ENCODE measurements around the gene MBD5. TPM values are rescaled to one million over a fixed set of nuclear protein-coding genes. Genes with fewer than 3 reads are reported as not detected.

Gene MBD5
- total RNA-seq, 6 experiments from 2014 or later = 7.9 to 15.6 (median 11.9) TPM

- Histone ChIP-seq H3K36me3 (no peaks in the 10 kb centered on the region), H3K4me1 (no peaks in the 10 kb centered on the region), H3K27me3 (no peaks in the 10 kb centered on the region), H3K27ac (no peak overlapping the region), H3K9me3 (no peaks in the 10 kb centered on the region), H3K4me3 (no peak overlapping the region)
- ATAC-seq (no peak), DNase-seq (no peak)
- 93% methylated on average over 1 of the region's 1 CpG for WGBS (ENCODE audit: insufficient coverage, low coverage, low lambda C conversion rate, missing lambda C conversion rate)
- intact Hi-C loops (cut with DNase I) = no loop called here
- TF ChIP-seq CTCF (IDR thresholded peaks at IDR 0.05) = no peak
- no peak for TF ChIP-seq POLR2A (IDR thresholded peaks at IDR 0.05)
These were observed 145.1 kb downstream of the MBD5 start for GRCh38 chr2:148165975-148166374.

DNA sequence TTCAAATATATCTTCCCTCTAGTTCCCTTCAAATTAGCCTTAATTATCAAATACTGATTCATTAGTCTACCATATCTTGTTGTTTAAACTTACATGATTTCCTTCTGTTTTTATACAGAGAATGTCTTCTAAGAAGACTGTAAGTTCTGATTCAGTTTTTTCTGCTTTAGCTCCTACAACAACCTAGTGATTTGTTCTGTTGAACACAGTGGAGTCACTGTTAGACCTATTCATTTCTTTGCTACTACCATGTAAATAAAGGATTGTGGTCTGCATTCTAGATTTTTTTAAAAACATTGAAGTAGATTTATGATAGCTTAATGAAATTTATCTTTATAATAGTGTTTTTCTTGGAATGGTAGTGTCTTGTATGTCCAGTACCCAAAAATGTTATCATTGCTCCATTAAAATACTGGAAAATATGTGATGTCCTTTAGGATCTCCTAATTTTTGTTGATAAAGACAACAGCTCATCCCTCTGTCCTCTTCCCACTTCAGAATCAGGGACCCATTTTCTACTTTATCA lies 146.4 kb downstream of the MBD5 start:
- intact Hi-C loops (cut with DNase I) = no loop called here
- H3K4me1 ChIP-seq = no peaks in the 10 kb centered on the region
- H3K9me3 ChIP-seq = no peaks in the 10 kb centered on the region
- H3K27me3 ChIP-seq = no peaks in the 10 kb centered on the region
- no peak overlapping the region for H3K4me3 ChIP-seq
- TF ChIP-seq CTCF (IDR thresholded peaks at IDR 0.05) = no peak
- no peak for TF ChIP-seq POLR2A (IDR thresholded peaks at IDR 0.05)
- no peak overlapping the region for H3K27ac ChIP-seq
- DNase-seq (no peak), ATAC-seq (no peak)
- H3K36me3 ChIP-seq = no peaks in the 10 kb centered on the region

DNA sequence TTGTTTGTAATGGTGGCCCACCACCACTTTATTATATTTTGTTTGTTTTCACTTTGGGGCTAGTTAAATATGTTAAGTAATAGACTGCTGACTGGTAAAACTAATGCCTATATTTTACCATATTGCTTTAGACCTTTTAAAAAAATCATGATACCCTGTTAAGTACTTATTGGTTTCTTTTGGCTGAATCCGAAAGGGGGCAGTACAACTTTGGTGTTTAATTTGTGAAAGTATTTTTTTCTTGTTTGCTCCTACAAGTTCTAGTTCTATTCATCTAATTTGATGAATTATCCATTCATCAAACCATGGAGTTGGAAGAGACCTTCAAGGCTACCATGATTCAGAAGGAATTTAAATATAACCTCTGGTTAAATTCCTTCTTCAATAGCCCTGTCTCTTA lies 147.0 kb downstream of the MBD5 start:
- Histone ChIP-seq H3K27ac (no peak overlapping the region), H3K9me3 (no peaks in the 10 kb centered on the region), H3K36me3 (no peaks in the 10 kb centered on the region), H3K27me3 (no peaks in the 10 kb centered on the region), H3K4me1 (no peaks in the 10 kb centered on the region), H3K4me3 (no peak overlapping the region)
- 93% methylated on average over 1 of the region's 1 CpG for WGBS (ENCODE audit: insufficient coverage, low coverage, low lambda C conversion rate, missing lambda C conversion rate)
- DNase-seq = no peak
- TF ChIP-seq POLR2A (IDR thresholded peaks at IDR 0.05) (no peak), CTCF (IDR thresholded peaks at IDR 0.05) (no peak)
- ATAC-seq = no peak
- intact Hi-C loops (cut with DNase I) = no loop called here

DNA sequence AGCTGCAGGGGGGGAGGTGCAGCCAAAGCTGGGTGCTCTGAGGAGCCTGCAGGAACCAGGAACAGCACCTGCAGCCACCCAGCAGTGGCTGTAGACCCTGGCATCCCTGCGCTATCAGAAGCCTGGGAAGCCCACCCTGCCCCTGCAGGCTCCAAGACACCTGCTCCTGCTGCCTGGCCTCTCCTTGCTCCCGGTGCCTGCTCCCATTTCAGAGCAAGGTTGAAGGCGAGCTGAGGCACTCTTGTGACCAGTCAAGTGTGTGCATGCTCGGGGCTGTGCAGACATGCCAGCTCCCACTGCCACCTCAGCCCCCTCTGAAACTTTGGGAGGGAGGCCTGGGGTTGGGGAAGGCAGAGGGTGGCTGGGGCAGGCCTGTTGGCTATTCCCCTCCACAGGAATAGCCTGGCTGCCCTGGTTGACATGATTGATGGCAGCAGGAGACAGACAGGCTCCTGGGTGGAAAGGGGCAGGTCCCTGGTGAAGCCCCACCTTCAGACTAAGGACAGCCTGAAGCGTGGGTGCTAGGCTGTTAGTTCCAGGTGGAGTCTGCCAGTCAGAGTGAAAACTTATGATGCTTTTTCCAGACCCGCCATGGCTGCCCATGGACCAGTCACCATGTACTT lies 151.4 kb downstream of the MBD5 start:
- no peak for TF ChIP-seq POLR2A (IDR thresholded peaks at IDR 0.05)
- no peak for TF ChIP-seq CTCF (IDR thresholded peaks at IDR 0.05)
- no peaks in the 10 kb centered on the region for H3K9me3 ChIP-seq
- no peak for DNase-seq
- no peak for ATAC-seq
- 60% methylated on average over 1 of the region's 6 CpGs for WGBS (ENCODE audit: insufficient coverage, low coverage, low lambda C conversion rate, missing lambda C conversion rate)
- H3K36me3 ChIP-seq = no peaks in the 10 kb centered on the region
- H3K4me3 ChIP-seq = no peak overlapping the region
- no peak overlapping the region for H3K27ac ChIP-seq
- intact Hi-C loops (cut with DNase I) = no loop called here
- no peaks in the 10 kb centered on the region for H3K27me3 ChIP-seq
- H3K4me1 ChIP-seq = no peaks in the 10 kb centered on the region

GRCh38 chr2:148173168-148173567 lies 152.3 kb downstream of the MBD5 start:
- 90% methylated on average over 2 of the region's 12 CpGs for whole genome bisulfite sequencing (ENCODE audit: insufficient coverage, low coverage, low lambda C conversion rate, missing lambda C conversion rate)
- ATAC-seq (no peak), DNase-seq (no peak)
- Histone ChIP-seq H3K4me1 (no peaks in the 10 kb centered on the region), H3K27ac (no peak overlapping the region), H3K36me3 (no peaks in the 10 kb centered on the region), H3K4me3 (no peak overlapping the region), H3K9me3 (no peaks in the 10 kb centered on the region), H3K27me3 (no peaks in the 10 kb centered on the region)
- TF ChIP-seq CTCF (IDR thresholded peaks at IDR 0.05) (no peak), POLR2A (IDR thresholded peaks at IDR 0.05) (no peak)
- intact Hi-C loops (cut with DNase I) = no loop called here
